GM15510 (cell line): ENCODE results near the gene YARS1.
A peak's percentile ranks its signal among the peaks of the same experiment; 100 is the strongest.

ENCODE experiments used
- POLR2A ChIP-seq: IDR thresholded peaks from 3 replicates; pipeline ENCODE4 v1.6.1; 2011; ENCODE audit warnings: borderline replicate concordance; ENCODE audit not compliant: insufficient read length; ENCODE audit errors: extremely low read depth

Gene YARS1

GRCh38 chr1:32773018-32773763 lies 44.0 kb downstream of the YARS1 start:
- TF ChIP-seq POLR2A: peak; percentile 30

- TF ChIP-seq POLR2A: no peak
Observed at GRCh38 chr1:32772281-32773017, 44.7 kb downstream of the YARS1 start.

- no peak for TF ChIP-seq POLR2A
Observed at GRCh38 chr1:32771561-32772280, 45.4 kb downstream of the YARS1 start.

GRCh38 chr1:32770741-32771548 lies 46.2 kb downstream of the YARS1 start:
- no peak for TF ChIP-seq POLR2A

GRCh38 chr1:32770221-32770731 lies 46.9 kb downstream of the YARS1 start:
- no peak for TF ChIP-seq POLR2A

GRCh38 chr1:32769524-32770220 lies 47.5 kb downstream of the YARS1 start:
- no peak for TF ChIP-seq POLR2A

GRCh38 chr1:32768110-32768850 lies 48.9 kb downstream of the YARS1 start:
- no peak for TF ChIP-seq POLR2A

- no peak for TF ChIP-seq POLR2A
Observed at GRCh38 chr1:32767641-32768040, 49.5 kb downstream of the YARS1 start.

GRCh38 chr1:32767156-32767555 lies 50.0 kb downstream of the YARS1 start:
- no peak for TF ChIP-seq POLR2A

- no peak for TF ChIP-seq POLR2A
Observed at GRCh38 chr1:32766328-32766972, 50.7 kb downstream of the YARS1 start.

- TF ChIP-seq POLR2A: no peak
Observed at GRCh38 chr1:32765570-32766327, 51.4 kb downstream of the YARS1 start.
